BJ (cell line): Measurements from ENCODE around the gene LARP1. TPM values are rescaled to one million over a fixed set of nuclear protein-coding genes. Genes with fewer than 3 reads are reported as not detected.

ENCODE experiments used
- CTCF ChIA-PET: fragments of 350-600 bp; formaldehyde crosslinking; extraction: SDS; loops from one replicate; lab custom pipeline; 2021; ENCODE audit warnings: antibody characterized with exemption, inconsistent platforms; lab: Yijun Ruan, JAX
- POLR2A ChIA-PET: fragments of 300-600 bp; sonication (Branson Sonifier 250); formaldehyde crosslinking; extraction: SDS; loops from one replicate; lab custom pipeline; 2021; ENCODE audit warnings: antibody characterized with exemption; lab: Charles Lee
- DNase-seq: peaks from one replicate; pipeline ENCODE4 v3.0.0-alpha.2; 2011; ENCODE audit warnings: low read depth
- H3K27me3 ChIP-seq: 2 replicates; pipeline ENCODE4 v1.6.0; 2011; ENCODE audit warnings: low read length; ENCODE audit not compliant: control insufficient read depth, insufficient read depth
- H3K36me3 ChIP-seq: 2 replicates; pipeline ENCODE4 v1.5.1; 2011; ENCODE audit warnings: low read length; ENCODE audit not compliant: control insufficient read depth, insufficient read depth
- H3K4me3 ChIP-seq: 2 replicates; pipeline ENCODE4 v1.5.1; 2011; ENCODE audit warnings: low read depth, mild to moderate bottlenecking, control low read depth, low read length
- CTCF ChIP-seq: IDR thresholded peaks from 2 replicates; pipeline ENCODE4 v1.5.1; 2011; ENCODE audit warnings: low read depth, mild to moderate bottlenecking, control low read depth, inconsistent platforms, low read length, moderate library complexity; ENCODE audit not compliant: insufficient read depth
- polyA plus RNA-seq: library from polyadenylated mRNA; depleted of rRNA; stranded (reverse); fragments of >200 nt; gene quantifications from 2 replicates; pipeline ENCODE4 v1.2.3, GENCODE V29; 2011

The LARP1 gene
- polyA plus RNA-seq, 1 experiment = 59.0 TPM

GRCh38 chr5:154844809-154845208 is 89.6 kb downstream of the LARP1 start:
- CTCF ChIA-PET = no interaction called here
- H3K27me3 ChIP-seq = no peaks in the 10 kb centered on the region
- no peak for TF ChIP-seq CTCF
- DNase-seq = no peak
- no peak overlapping the region for H3K4me3 ChIP-seq
- H3K36me3 ChIP-seq = no peaks in the 10 kb centered on the region
- POLR2A ChIA-PET = no interaction called here

- peak overlapping the region; percentile 49 for H3K4me3 ChIP-seq
- ChIA-PET POLR2A (no interaction called here), CTCF (interaction anchor here (0.7 to 1.5 kb wide), 3 partner anchors 8 to 199 kb away, joined by 3 read pairs; no protein-coding TSS in a partner anchor)
These were observed 94.1 kb downstream of the LARP1 start for GRCh38 chr5:154849264-154849785.

DNA sequence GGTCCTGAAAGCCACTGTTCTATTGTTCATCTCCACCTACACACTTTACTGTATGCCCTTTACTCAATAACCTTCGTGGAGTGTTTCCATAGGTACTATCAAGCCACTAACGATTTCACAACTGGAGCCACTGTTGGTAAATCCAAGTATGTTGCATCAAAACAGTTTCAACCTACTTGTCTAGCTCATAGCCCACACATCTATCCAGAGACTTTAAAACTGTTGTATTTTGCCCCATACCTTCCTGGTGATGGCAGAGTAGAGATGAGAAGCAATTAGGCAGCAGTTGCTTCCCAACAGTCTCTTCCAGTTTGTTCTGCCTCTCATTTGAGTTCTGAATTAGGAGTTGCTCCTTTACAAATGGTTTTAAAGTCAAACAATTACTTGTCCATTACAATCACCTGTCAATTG is 94.6 kb downstream of the LARP1 start:
- no peaks in the 10 kb centered on the region for H3K27me3 ChIP-seq
- POLR2A ChIA-PET = no interaction called here
- no peak for DNase-seq

More at GRCh38 chr5:154849264-154849785, 94.1 kb downstream of the LARP1 start:
- Histone ChIP-seq H3K36me3 (no peaks in the 10 kb centered on the region), H3K27me3 (no peaks in the 10 kb centered on the region)
- DNase-seq = no peak
- no peak for TF ChIP-seq CTCF

DNA sequence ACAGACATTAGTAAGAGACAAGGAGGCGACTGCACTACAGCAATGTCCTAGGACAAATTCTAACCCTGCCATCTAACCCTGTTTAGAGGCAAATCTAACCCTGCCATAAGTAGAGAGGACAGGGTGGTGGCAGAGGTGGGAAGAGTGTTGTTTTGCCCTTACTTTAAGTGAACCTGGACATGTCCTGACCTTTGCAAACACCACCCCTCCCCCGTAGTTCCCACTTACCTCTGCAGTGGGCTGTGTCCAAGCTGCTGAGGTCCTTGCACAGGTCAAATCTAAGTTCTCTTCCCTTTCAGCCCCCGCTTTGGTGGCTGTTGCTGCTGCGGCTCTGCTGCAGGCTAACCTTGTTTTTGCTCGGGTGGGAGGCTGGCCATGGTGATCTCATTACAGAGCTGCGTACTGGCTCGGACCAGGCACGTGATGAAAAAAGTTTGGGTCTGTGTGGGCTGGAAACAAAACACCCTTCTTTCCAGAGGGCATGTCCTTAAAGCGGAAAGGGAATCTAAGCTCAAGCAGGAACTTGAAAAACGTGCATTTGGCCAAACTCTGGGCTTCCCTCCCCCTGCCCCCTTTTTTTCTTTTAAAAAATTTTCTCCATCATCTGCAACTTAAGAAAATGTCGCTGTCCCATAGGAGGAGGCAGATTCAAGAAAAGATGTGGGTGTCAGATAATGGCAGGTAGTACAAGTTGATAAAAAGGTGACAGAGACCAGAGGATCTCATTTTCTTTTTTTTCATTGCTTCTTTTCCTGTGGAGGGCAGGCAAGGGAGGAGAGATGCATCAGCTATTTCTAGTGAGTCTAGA is 95.3 kb downstream of the LARP1 start, which contains the start of gene FAXDC2:
Gene FAXDC2 (minus strand): TSS at position 349 of the 808 bp plus-strand sequence. CDS start 12,425 bp downstream, outside the sequence.
- Histone ChIP-seq H3K27me3 (no peaks in the 10 kb centered on the region), H3K4me3 (peak within 1 kb of the TSS; percentile 49), H3K36me3 (no peaks in the 10 kb centered on the region)
- CTCF ChIA-PET = interaction anchor here (1.1 to 1.5 kb wide), 4 partner anchors 31 to 330 kb away, joined by 3 read pairs; no protein-coding TSS in a partner anchor
- no peak for TF ChIP-seq CTCF
- DNase-seq = peak; percentile 59
- POLR2A ChIA-PET = interaction anchor here (0.9 kb wide), 1 partner anchor 158 kb away, joined by 5 read pairs; no protein-coding TSS in a partner anchor

More for the DNA sequence above, 94.6 kb downstream of the LARP1 start:
- Histone ChIP-seq H3K36me3 (no peaks in the 10 kb centered on the region), H3K4me3 (peak overlapping the region; percentile 49)
- CTCF ChIA-PET = interaction anchor here (0.7 to 1.5 kb wide), 3 partner anchors 15 to 199 kb away, joined by 3 read pairs; no protein-coding TSS in a partner anchor
- TF ChIP-seq CTCF = peak; percentile 41

GRCh38 chr5:154851351-154851750 is 96.2 kb downstream of the LARP1 start:
- POLR2A ChIA-PET = no interaction called here
- Histone ChIP-seq H3K4me3 (no peak overlapping the region), H3K27me3 (no peaks in the 10 kb centered on the region), H3K36me3 (no peaks in the 10 kb centered on the region)
- CTCF ChIA-PET = interaction anchor here (1.2 to 1.3 kb wide), 2 partner anchors 201 to 331 kb away, joined by 3 read pairs; no protein-coding TSS in a partner anchor
- DNase-seq = no peak
- no peak for TF ChIP-seq CTCF
